AG04449 (cell line): ENCODE data around the gene GLB1L.
A peak's percentile ranks its signal among the peaks of the same experiment; 100 is the strongest.

Experiments
- CTCF ChIA-PET: fragments of 350-600 bp; formaldehyde crosslinking; extraction: SDS; loops from one replicate; lab custom pipeline; 2021; ENCODE audit warnings: antibody characterized with exemption; lab: Yijun Ruan, JAX
- POLR2A ChIA-PET: fragments of 400-600, 350-600 bp; formaldehyde crosslinking; extraction: SDS; loops from one replicate; lab custom pipeline; 2020; ENCODE audit warnings: antibody characterized with exemption, inconsistent platforms; lab: Yijun Ruan, JAX
- DNase-seq: peaks from one replicate; pipeline ENCODE4 v3.0.0-alpha.2; 2010; ENCODE audit warnings: low read depth, low spot score
- H3K4me3 ChIP-seq: 2 replicates; pipeline ENCODE4 v1.5.1; 2011; ENCODE audit warnings: low read depth, mild to moderate bottlenecking, control low read depth, low read length
- TF ChIP-seq, protein P1 (sequence below): IDR thresholded peaks from one replicate; pipeline ENCODE4 v1.5.1; 2011; ENCODE audit warnings: mild to moderate bottlenecking, moderate library complexity, low read length, control low read depth, inconsistent platforms; ENCODE audit not compliant: insufficient read depth; ENCODE audit errors: missing control alignments

The GLB1L gene

DNA sequence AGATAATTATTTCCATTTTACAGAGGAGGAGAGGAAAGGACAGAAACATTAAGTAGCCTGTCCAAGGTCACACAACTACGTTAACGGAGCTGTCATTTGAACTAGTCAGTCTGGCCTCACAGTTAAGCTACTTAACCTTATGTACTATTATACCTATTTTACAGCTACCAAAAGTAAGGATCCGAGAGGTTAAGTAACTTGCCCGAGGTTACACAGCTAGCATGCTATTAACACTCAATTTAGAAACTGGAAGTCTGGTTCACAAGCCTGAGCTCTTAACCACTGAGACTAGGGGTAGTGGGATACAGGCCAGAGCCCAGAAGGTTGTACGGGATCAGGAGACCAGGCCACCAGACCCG is 476 bp downstream of the GLB1L start:
- ChIA-PET CTCF (interaction anchor here (0.9 to 2.6 kb wide), 6 partner anchors 10 to 144 kb away, joined by 3 to 35 read pairs (median 6); no protein-coding TSS in a partner anchor), POLR2A (interaction anchor here (0.7 to 1.8 kb wide), 8 partner anchors 9 to 50 kb away, joined by 3 to 17 read pairs (median 4); partner anchors contain the start of genes ABCB6, ANKZF1, ATG9A and DNAJB2)
- DNase-seq: no peak
- TF ChIP-seq, protein P1, sequence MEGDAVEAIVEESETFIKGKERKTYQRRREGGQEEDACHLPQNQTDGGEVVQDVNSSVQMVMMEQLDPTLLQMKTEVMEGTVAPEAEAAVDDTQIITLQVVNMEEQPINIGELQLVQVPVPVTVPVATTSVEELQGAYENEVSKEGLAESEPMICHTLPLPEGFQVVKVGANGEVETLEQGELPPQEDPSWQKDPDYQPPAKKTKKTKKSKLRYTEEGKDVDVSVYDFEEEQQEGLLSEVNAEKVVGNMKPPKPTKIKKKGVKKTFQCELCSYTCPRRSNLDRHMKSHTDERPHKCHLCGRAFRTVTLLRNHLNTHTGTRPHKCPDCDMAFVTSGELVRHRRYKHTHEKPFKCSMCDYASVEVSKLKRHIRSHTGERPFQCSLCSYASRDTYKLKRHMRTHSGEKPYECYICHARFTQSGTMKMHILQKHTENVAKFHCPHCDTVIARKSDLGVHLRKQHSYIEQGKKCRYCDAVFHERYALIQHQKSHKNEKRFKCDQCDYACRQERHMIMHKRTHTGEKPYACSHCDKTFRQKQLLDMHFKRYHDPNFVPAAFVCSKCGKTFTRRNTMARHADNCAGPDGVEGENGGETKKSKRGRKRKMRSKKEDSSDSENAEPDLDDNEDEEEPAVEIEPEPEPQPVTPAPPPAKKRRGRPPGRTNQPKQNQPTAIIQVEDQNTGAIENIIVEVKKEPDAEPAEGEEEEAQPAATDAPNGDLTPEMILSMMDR: no peak
- peak overlapping the region; percentile 98 for H3K4me3 ChIP-seq

DNA sequence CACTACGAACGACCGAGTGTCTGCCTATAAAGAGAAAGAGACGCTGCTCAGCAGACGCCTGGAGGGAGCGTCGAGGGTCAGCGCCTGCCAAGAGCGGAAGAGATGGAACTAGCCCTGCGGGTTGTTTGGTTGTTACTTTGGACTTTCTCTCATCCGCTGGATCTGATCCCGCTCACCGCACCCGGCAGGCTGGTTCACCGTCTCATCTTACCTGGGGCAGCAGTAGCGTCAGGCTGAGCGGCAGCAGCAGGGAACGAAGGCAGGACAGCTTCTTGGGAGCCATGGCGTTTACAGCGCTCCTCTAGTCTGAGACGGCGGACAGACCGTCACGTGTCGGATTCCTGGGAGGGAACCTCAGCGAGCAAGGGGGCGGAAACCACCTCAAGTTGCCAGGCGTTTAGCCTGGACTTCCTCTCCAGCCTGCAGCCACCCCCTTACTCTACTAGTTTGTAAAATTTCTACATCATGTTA is 1.9 kb downstream of the GLB1L start:
- no peak for DNase-seq
- POLR2A ChIA-PET: interaction anchor here (0.5 kb wide), 1 partner anchor 20 kb away, joined by 3 read pairs; no protein-coding TSS in a partner anchor
- CTCF ChIA-PET: interaction anchor here (1.0 to 2.5 kb wide), 4 partner anchors 13 to 84 kb away, joined by 3 to 7 read pairs (median 4); partner anchors contain the start of gene DNAJB2
- TF ChIP-seq, protein P1: no peak
- no peak overlapping the region for H3K4me3 ChIP-seq

DNA sequence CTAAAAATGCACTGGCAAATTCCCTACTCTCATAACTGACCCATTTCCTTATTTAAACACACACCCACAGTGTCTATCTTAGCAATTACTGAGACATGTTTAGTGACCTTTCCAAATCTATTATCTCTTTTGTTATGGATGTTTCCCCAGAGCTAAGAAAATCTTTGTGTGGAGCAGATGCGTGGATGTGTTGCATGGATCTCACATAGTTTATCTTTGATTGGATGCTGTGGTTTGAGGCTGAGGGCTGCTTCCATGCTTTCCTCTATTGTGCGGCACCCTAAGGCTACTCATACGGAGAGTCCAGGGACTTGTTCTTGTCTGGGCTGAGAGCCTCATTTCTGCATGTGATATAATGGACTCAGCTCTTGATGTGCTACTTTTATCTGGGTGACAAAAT is 10.9 kb downstream of the GLB1L start:
- H3K4me3 ChIP-seq: no peak overlapping the region
- POLR2A ChIA-PET: interaction anchor here (1.0 kb wide), 1 partner anchor 12 kb away, joined by 3 read pairs; no protein-coding TSS in a partner anchor
- no peak for DNase-seq
- CTCF ChIA-PET: interaction anchor here (1.0 to 1.8 kb wide), 5 partner anchors 10 to 61 kb away, joined by 3 to 7 read pairs (median 5); partner anchors contain the start of genes GLB1L and STK16
- TF ChIP-seq, protein P1: no peak

DNA sequence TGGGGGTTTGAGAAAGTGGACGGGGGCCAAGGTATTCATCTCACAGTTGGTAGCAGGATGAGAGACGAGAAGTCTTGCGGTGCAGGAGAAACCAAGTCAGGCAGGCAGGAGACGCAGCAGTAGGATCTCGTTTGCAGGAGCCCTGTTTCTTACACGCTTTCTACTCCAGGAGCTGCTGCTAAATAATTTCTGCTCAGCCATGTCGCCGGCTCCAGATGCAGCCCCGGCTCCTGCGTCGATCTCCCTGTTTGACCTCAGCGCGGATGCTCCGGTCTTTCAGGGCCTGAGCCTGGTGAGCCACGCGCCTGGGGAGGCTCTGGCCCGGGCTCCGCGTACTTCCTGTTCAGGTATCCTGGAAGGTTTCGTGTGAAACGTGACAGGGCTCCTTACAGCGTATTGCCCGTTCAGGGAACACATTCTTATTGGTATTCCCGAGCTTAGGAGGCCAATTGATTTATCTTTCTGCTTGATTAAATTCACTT is 15.1 kb downstream of the GLB1L start:
- peak overlapping the region; percentile 92 for H3K4me3 ChIP-seq
- ChIA-PET POLR2A (interaction anchor here (0.7 to 3.4 kb wide), 5 partner anchors 9 to 49 kb away, joined by 3 to 26 read pairs (median 13); partner anchors contain the start of genes ABCB6, DNAJB2, GLB1L and STK16), CTCF (interaction anchor here (0.8 to 7.0 kb wide), 12 partner anchors 10 to 73 kb away, joined by 3 to 81 read pairs (median 4); partner anchors contain the start of genes ABCB6, NHEJ1, STK16 and ZFAND2B)
- DNase-seq: no peak
- TF ChIP-seq, protein P1: no peak

DNA sequence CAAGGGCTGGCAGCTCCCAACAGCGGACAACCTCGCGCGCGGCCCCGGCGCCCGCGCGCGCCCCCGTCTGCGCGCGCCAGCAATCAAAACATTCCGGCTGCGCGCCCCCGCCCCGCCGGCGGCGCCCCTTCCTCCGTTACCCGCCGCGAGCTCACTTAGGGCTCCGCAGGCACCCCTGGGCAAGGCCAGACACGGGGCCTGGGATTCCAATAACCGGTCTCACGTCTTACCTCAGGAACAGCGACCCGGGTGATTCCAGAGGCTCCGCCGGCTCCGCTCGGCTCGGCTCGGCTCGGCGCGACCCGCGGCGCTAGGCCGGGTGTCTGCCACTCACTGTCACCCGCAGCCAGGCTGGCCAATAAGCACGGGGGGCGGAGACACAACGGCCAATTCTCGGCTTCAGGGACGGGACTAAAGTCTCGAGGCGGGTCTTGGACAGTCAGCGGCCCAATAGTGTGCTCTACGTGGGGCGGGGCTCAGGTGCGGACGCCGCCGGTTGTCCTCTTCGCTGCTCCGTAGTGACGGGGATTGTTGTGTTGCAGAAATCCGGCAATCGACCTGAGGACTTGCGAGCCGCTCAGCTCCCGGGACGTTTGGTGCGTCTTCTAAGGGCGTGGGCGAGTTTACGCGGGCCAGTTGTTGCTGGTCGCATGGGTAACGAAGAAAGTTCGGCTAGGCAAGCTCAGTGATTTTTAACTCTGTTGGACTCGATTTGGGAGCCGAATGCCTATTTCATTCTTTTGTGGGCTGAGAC is 15.8 kb downstream of the GLB1L start, which contains the start of the genes ANKZF1 and ATG9A:
Gene ANKZF1, plus strand, starts transcription at position 502 of the 754 bp plus-strand sequence. CDS start 452 bp downstream, outside the sequence.
Gene ATG9A, minus strand, starts transcription at position 332 of the 754 bp plus-strand sequence. CDS start 1,612 bp downstream, outside the sequence.
- H3K4me3 ChIP-seq: peak within 1 kb of the TSS; percentile 92
- TF ChIP-seq, protein P1: no peak
- DNase-seq: peak; percentile 86
- ChIA-PET CTCF (interaction anchor here (0.8 to 7.0 kb wide), 10 partner anchors 10 to 73 kb away, joined by 3 to 81 read pairs (median 6); partner anchors contain the start of genes ABCB6, NHEJ1, STK16 and ZFAND2B), POLR2A (interaction anchor here (0.7 to 3.4 kb wide), 9 partner anchors 10 to 65 kb away, joined by 3 to 26 read pairs (median 5); partner anchors contain the start of genes ABCB6, DNAJB2, GLB1L and STK16)
